ENCODE measurements around the gene CRMP1. TPM values are rescaled to one million over a fixed set of nuclear protein-coding genes. Genes with fewer than 3 reads are reported as not detected.

CRMP1 gene
- total RNA-seq, 4 donors from 2014 or later, result 0.39 to 0.66 TPM; not detected in 2

- H3K9me3 ChIP-seq, result no peaks in the 10 kb centered on the region
- no peak for TF ChIP-seq POLR2A (IDR thresholded peaks at IDR 0.05)
- TF ChIP-seq, protein P1, sequence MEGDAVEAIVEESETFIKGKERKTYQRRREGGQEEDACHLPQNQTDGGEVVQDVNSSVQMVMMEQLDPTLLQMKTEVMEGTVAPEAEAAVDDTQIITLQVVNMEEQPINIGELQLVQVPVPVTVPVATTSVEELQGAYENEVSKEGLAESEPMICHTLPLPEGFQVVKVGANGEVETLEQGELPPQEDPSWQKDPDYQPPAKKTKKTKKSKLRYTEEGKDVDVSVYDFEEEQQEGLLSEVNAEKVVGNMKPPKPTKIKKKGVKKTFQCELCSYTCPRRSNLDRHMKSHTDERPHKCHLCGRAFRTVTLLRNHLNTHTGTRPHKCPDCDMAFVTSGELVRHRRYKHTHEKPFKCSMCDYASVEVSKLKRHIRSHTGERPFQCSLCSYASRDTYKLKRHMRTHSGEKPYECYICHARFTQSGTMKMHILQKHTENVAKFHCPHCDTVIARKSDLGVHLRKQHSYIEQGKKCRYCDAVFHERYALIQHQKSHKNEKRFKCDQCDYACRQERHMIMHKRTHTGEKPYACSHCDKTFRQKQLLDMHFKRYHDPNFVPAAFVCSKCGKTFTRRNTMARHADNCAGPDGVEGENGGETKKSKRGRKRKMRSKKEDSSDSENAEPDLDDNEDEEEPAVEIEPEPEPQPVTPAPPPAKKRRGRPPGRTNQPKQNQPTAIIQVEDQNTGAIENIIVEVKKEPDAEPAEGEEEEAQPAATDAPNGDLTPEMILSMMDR (IDR thresholded peaks at IDR 0.05 in 4 of 5, conservative IDR thresholded peaks at IDR 0.05 in 1 of 5), result no peak
- ATAC-seq, result no peak
- in situ Hi-C loops (cut with MboI; ENCODE audit: low sequenced_read_pairs in 4 of 4), result no loop called here
- no peak overlapping the region for H3K4me3 ChIP-seq
- H3K36me3 ChIP-seq, result no peaks in the 10 kb centered on the region
- H3K4me1 ChIP-seq, result no peaks in the 10 kb centered on the region
- no peak for DNase-seq
- H3K27me3 ChIP-seq, result peaks cover 0 to 6% (median 0%) of the 10 kb centered on the region in 3 donors
- no peak overlapping the region for H3K27ac ChIP-seq
- intact Hi-C loops (cut with DNase I; ENCODE audit: low total_unique reads), result no loop called here
Measured at GRCh38 chr4:5852523-5853202, 40.2 kb downstream of the CRMP1 start.

DNA sequence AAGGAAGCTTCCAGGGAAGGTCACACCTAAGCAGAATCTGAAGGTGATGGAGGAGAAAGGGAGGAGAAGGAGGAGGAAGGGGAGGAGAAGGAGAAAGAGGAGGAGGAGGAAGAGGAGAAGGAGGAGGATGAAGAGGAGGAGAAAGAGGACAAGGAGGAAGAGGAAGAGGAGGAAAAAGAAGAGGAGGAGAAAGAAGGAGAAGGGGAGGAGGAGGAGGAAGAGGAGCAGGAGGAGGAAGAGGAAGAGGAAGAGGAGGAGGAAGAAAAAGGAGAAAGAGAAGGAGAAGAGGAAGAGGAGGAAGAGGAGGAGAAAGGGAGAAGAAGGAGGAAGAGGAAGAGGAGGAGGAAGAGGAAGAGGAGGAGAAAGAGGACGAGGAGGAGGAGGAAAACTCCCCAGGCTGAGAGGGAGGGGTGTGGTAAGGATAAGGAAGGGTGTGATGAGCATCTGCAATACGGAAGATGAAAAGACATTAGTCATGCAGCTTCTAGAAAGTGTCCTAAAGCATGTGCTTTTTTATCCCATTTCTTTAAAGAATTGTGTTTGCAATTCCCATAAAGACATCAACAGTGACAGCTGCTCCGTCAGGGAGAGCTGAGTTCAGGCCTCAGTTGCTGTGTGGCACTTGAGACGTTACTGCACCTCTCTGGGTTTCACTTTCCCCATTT lies 41.1 kb downstream of the CRMP1 start:
- H3K27me3 ChIP-seq, result peaks cover 0 to 6% (median 0%) of the 10 kb centered on the region in 3 donors
- no peaks in the 10 kb centered on the region for H3K36me3 ChIP-seq
- in situ Hi-C loops (cut with MboI; ENCODE audit: low sequenced_read_pairs in 4 of 4), result no loop called here
- TF ChIP-seq POLR2A (IDR thresholded peaks at IDR 0.05), result no peak
- TF ChIP-seq, protein P1 (IDR thresholded peaks at IDR 0.05 in 4 of 5, conservative IDR thresholded peaks at IDR 0.05 in 1 of 5), result no peak
- intact Hi-C loops (cut with DNase I; ENCODE audit: low total_unique reads), result no loop called here
- DNase-seq, result no peak
- H3K4me3 ChIP-seq, result no peak overlapping the region
- ATAC-seq, result no peak
- H3K9me3 ChIP-seq, result no peaks in the 10 kb centered on the region
- H3K4me1 ChIP-seq, result no peaks in the 10 kb centered on the region
- no peak overlapping the region for H3K27ac ChIP-seq

- Histone ChIP-seq H3K27me3 (peaks cover 0 to 3% (median 0%) of the 10 kb centered on the region in 3 donors), H3K4me1 (peaks cover 0 to 1% of the 10 kb centered on the region in 2 donors), H3K27ac (no peak overlapping the region), H3K9me3 (no peaks in the 10 kb centered on the region), H3K36me3 (no peaks in the 10 kb centered on the region), H3K4me3 (no peak overlapping the region)
- TF ChIP-seq, protein P1 (IDR thresholded peaks at IDR 0.05 in 4 of 5, conservative IDR thresholded peaks at IDR 0.05 in 1 of 5), result no peak
- TF ChIP-seq POLR2A (IDR thresholded peaks at IDR 0.05), result no peak
- DNase-seq, result no peak
- intact Hi-C loops (cut with DNase I; ENCODE audit: low total_unique reads), result no loop called here
- ATAC-seq, result no peak
- in situ Hi-C loops (cut with MboI; ENCODE audit: low sequenced_read_pairs in 4 of 4), result no loop called here
Measured at GRCh38 chr4:5845035-5845905, 47.6 kb downstream of the CRMP1 start.

DNA sequence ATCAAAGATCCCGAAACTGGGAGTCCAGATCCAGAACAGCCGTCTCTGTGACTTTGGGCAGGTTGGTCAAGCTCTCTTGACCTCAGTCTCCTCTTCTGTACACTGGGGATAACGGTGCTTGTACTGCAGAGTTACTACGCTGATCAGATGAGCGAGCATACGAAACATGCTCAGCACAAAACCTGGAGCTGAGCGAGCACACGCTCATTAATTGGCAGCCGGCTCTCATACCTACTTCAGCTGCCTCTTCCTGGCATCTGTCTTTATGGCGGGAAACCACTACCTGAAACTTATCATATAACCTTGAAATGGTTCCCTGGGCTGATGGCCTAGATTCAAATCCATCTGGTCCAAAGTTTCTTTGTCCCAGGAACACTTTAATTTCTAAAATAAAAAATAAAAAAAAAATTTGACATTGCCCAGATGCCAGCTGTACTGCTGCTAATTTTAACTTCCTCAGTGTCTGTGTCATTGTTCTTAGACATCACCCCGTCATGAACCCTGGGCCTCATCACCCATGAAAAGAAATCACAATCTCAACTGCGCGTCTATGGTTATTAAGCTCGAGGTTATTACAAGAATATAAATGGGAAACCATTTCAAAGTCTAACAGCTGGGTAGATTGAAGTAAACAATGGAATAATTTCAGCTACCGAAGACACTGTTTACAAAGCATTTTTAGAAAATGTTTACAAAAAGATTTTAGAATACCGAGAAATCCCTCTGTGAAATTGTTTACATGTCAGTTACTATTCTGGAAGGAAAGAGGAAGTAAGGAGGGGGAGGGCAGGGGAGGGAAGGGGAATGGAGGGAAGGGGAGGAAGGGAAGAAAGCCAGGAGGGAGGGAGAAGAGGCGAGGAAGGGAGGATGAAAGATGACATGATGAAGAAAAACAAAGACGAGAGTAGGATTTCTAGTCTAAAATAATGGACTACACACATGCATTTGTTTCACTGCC lies 49.0 kb downstream of the CRMP1 start:
- no peak overlapping the region for H3K27ac ChIP-seq
- in situ Hi-C loops (cut with MboI; ENCODE audit: low sequenced_read_pairs in 4 of 4), result no loop called here

More for the DNA sequence above, 49.0 kb downstream of the CRMP1 start:
- no peaks in the 10 kb centered on the region for H3K9me3 ChIP-seq
- H3K27me3 ChIP-seq, result no peaks in the 10 kb centered on the region
- no peaks in the 10 kb centered on the region for H3K36me3 ChIP-seq
- no peak for DNase-seq
- no peak for ATAC-seq
- intact Hi-C loops (cut with DNase I; ENCODE audit: low total_unique reads), result no loop called here
- H3K4me1 ChIP-seq, result peaks cover 0 to 5% of the 10 kb centered on the region in 2 donors
- H3K4me3 ChIP-seq, result no peak overlapping the region
- TF ChIP-seq POLR2A (IDR thresholded peaks at IDR 0.05), result no peak
- TF ChIP-seq, protein P1 (IDR thresholded peaks at IDR 0.05 in 4 of 5, conservative IDR thresholded peaks at IDR 0.05 in 1 of 5), result no peak

All from gastrocnemius medialis (tissue), 4 donors.